Breast epithelium (tissue), 4 donors: ENCODE data around the gene NINJ1. TPM values are rescaled to one million over a fixed set of nuclear protein-coding genes. Genes with fewer than 3 reads are reported as not detected.

Source experiments
- DNase-seq, 2 donors: peaks; one replicate each; pipeline ENCODE4 v3.0.0-alpha.2; 2019; ENCODE audit warnings: low spot score in 2 of 2
- H3K27ac ChIP-seq, 2 donors: fragments of 200-600 bp; sonication (generic) in 1 of 2; one replicate each; pipeline ENCODE4 v1.5.1; 2016 to 2019; ENCODE audit warnings: mild to moderate bottlenecking in 1 of 2
- H3K27me3 ChIP-seq, 2 donors: fragments of 200-600 bp; sonication (generic) in 1 of 2; one replicate each; pipeline versions ENCODE4 v1.5.1 to v1.6.0; 2017 to 2019; ENCODE audit warnings: control low read depth in 1 of 2, mild to moderate bottlenecking in 1 of 2
- H3K36me3 ChIP-seq: fragments of 200-600 bp; one replicate; pipeline ENCODE4 v1.5.1; 2019
- H3K4me1 ChIP-seq, 2 donors: fragments of 200-600 bp; sonication (generic); one replicate each; pipeline ENCODE4 v1.5.1; 2016 to 2019; ENCODE audit warnings: control low read depth in 1 of 2
- H3K4me3 ChIP-seq, 3 donors: fragments of 200-600 bp; sonication (generic); 1 replicate in 2 of 3; 2 replicates in 1 of 3; pipeline ENCODE4 v1.5.1; 2016 to 2019; ENCODE audit warnings: mild to moderate bottlenecking in 3 of 3, moderate library complexity in 2 of 3
- H3K9me3 ChIP-seq, 2 donors: fragments of 200-600 bp; sonication (generic) in 1 of 2; one replicate each; pipeline ENCODE4 v1.5.1; 2016 to 2019; ENCODE audit warnings: control low read depth in 1 of 2
- CTCF ChIP-seq, 3 donors: fragments of 450-650 bp; IDR thresholded peaks; one replicate each; pipeline ENCODE4 v1.5.1; 2016 to 2017; ENCODE audit warnings: antibody characterized with exemption in 3 of 3, mild to moderate bottlenecking in 3 of 3, moderate library complexity in 3 of 3
- POLR2A ChIP-seq: fragments of 450-650 bp; IDR thresholded peaks from one replicate; pipeline ENCODE4 v1.6.1; 2016; ENCODE audit warnings: antibody characterized with exemption, mild to moderate bottlenecking, moderate library complexity
- POLR2AphosphoS5 ChIP-seq, 3 donors: sonication (generic); formaldehyde crosslinking; IDR thresholded peaks; one replicate each; pipeline ENCODE4 v1.6.1; 2017; ENCODE audit warnings: antibody characterized with exemption in 3 of 3
- intact Hi-C: fragments of 100-400 bp; cut with DNase I; formaldehyde crosslinking; loops from one replicate; pipeline ENCODE4 v1.15.1; 2023; ENCODE audit warnings: low total_unique reads
- total RNA-seq, 3 donors: library from RNA; depleted of rRNA; stranded (reverse); fragments of >200 nt; gene quantifications; one replicate each; pipeline ENCODE4 v1.1.0, GENCODE V29; 2016

Gene NINJ1
- total RNA-seq, 3 donors from 2014 or later = 89.8 to 109 (median 109) TPM

- peaks cover 5 to 13% of the 10 kb centered on the region in 2 donors for H3K9me3 ChIP-seq
- TF ChIP-seq POLR2A (no peak), POLR2AphosphoS5 (IDR thresholded peaks at IDR 0.05) (no peak), CTCF (IDR thresholded peaks at IDR 0.05) (no peak)
- intact Hi-C loops = no loop called here
- H3K4me3 ChIP-seq = no peak overlapping the region
- no peaks in the 10 kb centered on the region for H3K27me3 ChIP-seq
- peak in 1 of 2 donors; percentile 44 for DNase-seq
- H3K4me1 ChIP-seq = peaks cover 0 to 3% of the 10 kb centered on the region in 2 donors
- no peaks in the 10 kb centered on the region for H3K36me3 ChIP-seq
- H3K27ac ChIP-seq = no peak overlapping the region
Observed at GRCh38 chr9:93089481-93089991, 44.5 kb downstream of the NINJ1 start.

- Histone ChIP-seq H3K9me3 (peaks cover 5 to 13% of the 10 kb centered on the region in 2 donors), H3K4me1 (no peaks in the 10 kb centered on the region), H3K36me3 (no peaks in the 10 kb centered on the region), H3K27ac (no peak overlapping the region), H3K27me3 (no peaks in the 10 kb centered on the region), H3K4me3 (no peak overlapping the region)
- intact Hi-C loops = no loop called here
- DNase-seq = no peak
- TF ChIP-seq POLR2A = no peak
- no peak for TF ChIP-seq POLR2AphosphoS5 (IDR thresholded peaks at IDR 0.05)
- TF ChIP-seq CTCF (IDR thresholded peaks at IDR 0.05) = no peak
Observed at GRCh38 chr9:93089024-93089423, 45.0 kb downstream of the NINJ1 start.

- TF ChIP-seq POLR2AphosphoS5 (IDR thresholded peaks at IDR 0.05) (no peak), CTCF (IDR thresholded peaks at IDR 0.05) (no peak), POLR2A (no peak)
- Histone ChIP-seq H3K27ac (no peak overlapping the region), H3K4me1 (no peaks in the 10 kb centered on the region), H3K27me3 (no peaks in the 10 kb centered on the region), H3K36me3 (no peaks in the 10 kb centered on the region), H3K9me3 (peaks cover 5 to 13% of the 10 kb centered on the region in 2 donors), H3K4me3 (no peak overlapping the region)
- intact Hi-C loops = no loop called here
- peak in 1 of 2 donors; percentile 20 for DNase-seq
Observed at GRCh38 chr9:93088656-93089015, 45.4 kb downstream of the NINJ1 start.

GRCh38 chr9:93087971-93088655 lies 45.9 kb downstream of the NINJ1 start:
- Histone ChIP-seq H3K27me3 (no peaks in the 10 kb centered on the region), H3K36me3 (no peaks in the 10 kb centered on the region), H3K9me3 (peaks cover 5 to 13% of the 10 kb centered on the region in 2 donors), H3K27ac (no peak overlapping the region), H3K4me3 (no peak overlapping the region), H3K4me1 (no peaks in the 10 kb centered on the region)
- DNase-seq = peak in 1 of 2 donors; percentile 31
- intact Hi-C loops = no loop called here
- TF ChIP-seq POLR2AphosphoS5 (IDR thresholded peaks at IDR 0.05) (no peak), POLR2A (no peak), CTCF (IDR thresholded peaks at IDR 0.05) (no peak)

GRCh38 chr9:93086447-93087224 lies 47.4 kb downstream of the NINJ1 start:
- no peak overlapping the region for H3K4me3 ChIP-seq
- intact Hi-C loops = no loop called here
- no peaks in the 10 kb centered on the region for H3K36me3 ChIP-seq
- TF ChIP-seq CTCF (IDR thresholded peaks at IDR 0.05) (no peak), POLR2AphosphoS5 (IDR thresholded peaks at IDR 0.05) (no peak), POLR2A (no peak)
- peaks cover 3 to 7% of the 10 kb centered on the region in 2 donors for H3K9me3 ChIP-seq
- peak in 1 of 2 donors; percentile 19 for DNase-seq
- peak overlapping the region; percentile 14 to 33 for H3K27ac ChIP-seq
- no peaks in the 10 kb centered on the region for H3K4me1 ChIP-seq
- H3K27me3 ChIP-seq = no peaks in the 10 kb centered on the region
